HG02571 (cell line): ENCODE data around the gene MKRN1.
A peak's percentile ranks its signal among the peaks of the same experiment; 100 is the strongest.
"Not testable (repeated sequence)": the region's sequence is repeated elsewhere in the genome, so short reads cannot be mapped to it uniquely, and the experiment has no call there.

Experiments used
- ATAC-seq: cut with Tn5 transposase; IDR thresholded peaks from one replicate; pipeline ENCODE4 v1.9.1; 2021; ENCODE audit warnings: mild to moderate bottlenecking, moderate library complexity; ENCODE audit not compliant: unreplicated experiment

Gene MKRN1

DNA sequence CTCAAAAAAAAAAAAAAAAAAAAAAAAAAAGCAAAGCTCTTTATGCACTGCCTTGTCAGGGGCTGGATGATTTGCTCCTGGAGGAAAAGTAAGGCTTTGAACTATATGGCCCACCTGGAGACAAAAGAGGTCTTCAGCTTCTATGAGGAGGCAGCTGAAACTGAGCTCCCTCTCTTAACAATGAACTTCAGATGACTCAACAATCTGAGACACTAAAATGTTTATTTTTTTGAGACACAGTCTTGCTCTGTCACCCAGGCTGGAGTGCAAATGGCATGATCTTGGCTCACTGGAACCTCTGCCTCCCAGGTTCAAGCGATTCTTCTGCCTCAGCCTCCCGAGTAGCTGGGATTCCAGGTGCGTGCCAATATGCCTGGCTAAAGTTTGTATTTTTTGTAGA lies 38.7 kb downstream of the MKRN1 start:
- ATAC-seq, result no peak

DNA sequence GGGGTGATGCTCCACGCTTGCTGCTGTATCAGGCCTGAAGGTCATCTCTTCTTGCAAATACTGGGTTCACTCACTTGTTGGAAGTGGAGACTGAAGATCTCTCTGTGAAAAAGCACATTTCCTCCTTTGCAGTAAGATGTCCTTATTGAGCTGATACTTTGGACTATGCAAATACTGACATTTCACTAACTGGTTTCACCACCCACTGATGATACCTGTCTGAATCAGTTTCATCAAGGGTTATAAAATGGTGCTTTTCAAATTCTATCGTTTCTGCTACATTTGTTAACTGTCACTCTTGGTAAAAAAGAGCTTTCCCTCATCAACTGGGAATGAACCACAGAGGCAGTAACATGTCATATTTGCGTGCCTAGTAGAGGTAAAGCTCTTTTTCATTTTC lies 39.9 kb downstream of the MKRN1 start:
- ATAC-seq, result no peak

DNA sequence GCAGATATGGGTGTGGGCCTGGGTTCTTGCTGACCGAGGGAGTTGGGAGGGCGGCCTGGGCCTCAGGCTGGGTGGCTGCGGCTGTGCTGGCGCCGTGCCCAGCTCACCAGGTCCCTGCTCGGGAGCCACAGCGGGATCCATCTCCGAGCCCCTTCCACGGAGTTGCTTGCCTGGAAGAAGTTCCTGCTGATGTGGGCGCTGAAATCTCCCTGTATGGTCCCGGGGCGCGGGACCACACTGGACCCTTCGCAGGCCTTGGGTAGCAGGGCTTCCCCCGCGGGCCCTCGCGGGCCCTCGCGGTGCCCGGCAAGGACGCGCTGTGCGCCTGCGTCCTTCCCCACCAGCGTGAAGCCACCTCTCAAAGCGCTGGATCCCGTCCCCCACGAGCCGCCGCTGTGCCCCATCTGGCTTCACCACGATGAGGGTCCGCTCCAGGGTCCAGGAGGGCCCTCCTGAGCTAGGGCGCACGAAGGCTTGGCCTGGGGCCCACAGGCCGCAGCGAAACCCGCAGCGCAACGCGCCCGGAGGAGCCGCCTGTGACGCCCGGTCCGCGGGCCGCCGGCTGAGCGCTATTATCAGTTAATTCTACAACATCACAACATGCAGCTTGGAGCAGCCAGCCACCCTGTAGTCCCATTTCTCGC lies 43.9 kb downstream of the MKRN1 start:
- no peak for ATAC-seq

DNA sequence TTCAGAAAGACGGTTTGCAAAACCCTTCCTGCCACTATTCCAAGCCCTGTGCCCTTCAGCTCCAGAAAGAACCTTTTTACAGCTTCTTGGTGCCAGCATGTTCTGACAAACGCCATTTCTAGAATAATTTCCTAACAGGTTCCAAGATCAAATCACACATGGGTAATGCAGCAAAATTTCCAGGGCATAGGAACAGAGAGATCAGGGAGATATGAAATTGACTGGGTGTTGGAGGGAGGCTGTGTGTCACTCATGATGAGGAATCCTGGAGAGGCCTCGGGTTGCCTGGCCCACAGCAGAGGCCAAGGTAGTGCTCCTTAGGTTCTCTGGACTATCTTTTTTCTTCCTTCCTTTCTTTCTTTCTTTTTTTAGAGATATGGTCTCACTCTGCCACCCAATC lies 45.9 kb downstream of the MKRN1 start:
- ATAC-seq, result no peak

DNA sequence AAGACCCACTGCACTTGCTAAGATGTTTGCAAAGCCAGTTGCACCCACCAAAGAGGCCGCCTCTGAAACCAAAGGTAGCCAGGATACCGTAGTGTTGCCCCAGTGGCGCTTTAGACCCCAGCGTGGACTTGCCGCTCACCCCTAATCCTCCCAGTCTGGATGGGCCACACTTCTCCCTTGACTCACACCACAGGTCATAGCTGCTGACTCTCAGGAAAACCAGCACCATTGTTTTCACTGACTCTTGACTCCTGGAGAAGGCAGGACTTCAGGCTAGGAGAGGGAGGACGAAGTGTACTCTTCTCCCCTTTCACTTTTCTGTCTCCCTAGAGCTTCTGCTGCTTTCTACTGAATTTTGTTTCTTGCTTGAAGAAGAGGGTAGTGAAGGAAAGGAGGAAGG lies 53.2 kb downstream of the MKRN1 start:
- ATAC-seq, result no peak

DNA sequence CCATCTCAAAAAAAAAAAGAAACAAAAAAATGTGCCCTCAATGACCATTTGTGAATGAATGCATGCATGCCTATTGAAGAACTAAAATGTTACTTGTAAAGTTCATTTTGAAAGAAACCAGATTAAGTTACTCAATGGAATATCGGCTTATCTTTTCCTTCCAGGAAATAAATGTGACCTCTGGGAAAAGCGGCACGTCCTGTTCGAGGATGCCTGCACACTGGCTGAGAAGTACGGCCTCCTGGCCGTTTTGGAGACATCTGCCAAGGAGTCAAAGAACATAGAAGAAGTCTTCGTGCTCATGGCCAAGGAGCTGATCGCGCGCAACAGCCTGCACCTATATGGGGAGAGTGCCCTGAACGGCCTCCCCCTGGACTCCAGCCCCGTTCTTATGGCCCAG lies 53.6 kb downstream of the MKRN1 start:
- ATAC-seq, result no peak

DNA sequence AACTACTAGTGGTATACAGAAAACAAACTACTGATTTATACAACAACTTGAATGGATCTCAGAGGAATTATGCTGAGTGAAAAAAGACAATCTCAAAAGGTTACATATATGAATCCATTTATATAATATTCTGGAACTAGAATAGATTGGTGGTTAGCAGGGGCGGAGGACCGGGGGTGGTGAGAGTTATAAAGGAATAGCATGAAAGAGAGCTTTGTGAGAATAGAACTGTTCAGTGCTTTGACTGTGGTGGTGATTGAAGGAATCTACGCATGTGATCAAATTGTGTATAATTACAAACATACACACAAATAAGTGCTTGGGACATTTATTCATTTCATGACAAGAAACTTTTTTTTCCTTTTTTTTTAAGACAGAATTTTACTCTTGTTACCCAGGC lies 55.8 kb downstream of the MKRN1 start:
- no peak for ATAC-seq

DNA sequence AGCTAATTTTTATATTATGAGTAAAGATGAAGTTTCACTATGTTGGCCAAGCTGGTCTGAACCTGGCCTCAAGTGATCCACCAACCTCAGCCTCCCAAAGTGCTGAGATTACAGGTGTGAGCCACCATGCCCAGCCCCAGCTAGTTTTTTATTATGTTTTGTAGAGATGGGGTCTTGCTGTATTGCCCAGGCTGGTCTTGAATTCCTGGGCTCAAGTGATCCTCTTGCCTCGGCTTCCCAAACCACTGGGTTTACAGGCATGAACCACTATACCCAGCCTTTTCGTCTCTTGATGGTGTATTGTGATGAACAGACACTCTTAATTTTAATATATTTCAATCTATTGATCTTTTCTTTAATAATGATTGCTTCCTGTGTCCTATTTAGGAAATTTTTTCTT lies 57.8 kb downstream of the MKRN1 start:
- no peak for ATAC-seq

DNA sequence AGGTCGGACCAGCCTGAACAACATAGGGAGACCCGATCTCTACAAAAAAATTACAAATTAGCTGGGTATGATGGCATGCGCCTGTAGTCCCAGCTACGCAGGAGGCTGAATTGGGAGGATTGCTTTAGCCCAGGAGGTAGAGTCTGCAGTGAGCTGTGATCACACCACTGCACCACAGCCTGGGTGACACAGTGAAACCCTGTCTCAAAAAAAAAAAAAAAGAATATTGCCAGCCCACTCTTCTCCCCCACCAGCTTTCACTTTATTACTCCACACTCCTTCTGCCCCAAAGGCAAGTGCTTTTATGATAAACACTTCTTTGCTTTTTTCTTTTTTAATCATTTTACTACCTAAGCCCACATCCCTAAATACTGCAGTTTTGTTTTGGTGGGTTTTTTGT lies 60.7 kb downstream of the MKRN1 start:
- no peak for ATAC-seq

DNA sequence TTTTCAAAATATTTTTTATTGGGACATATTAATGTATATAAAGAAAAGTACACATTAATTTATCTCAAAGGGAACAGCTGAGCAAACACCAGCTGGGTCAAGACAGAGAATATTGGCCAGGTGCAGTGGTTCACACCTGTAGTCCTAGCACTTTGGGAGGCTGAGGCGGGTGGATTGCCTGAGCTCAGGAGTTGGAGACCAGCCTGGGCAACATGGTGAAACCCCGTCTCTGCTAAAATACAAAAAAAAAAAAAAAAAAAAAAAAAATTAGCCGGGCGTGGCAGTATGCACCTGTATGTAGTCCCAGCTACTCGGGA lies 61.2 kb downstream of the MKRN1 start:
- not testable (repeated sequence) for ATAC-seq

DNA sequence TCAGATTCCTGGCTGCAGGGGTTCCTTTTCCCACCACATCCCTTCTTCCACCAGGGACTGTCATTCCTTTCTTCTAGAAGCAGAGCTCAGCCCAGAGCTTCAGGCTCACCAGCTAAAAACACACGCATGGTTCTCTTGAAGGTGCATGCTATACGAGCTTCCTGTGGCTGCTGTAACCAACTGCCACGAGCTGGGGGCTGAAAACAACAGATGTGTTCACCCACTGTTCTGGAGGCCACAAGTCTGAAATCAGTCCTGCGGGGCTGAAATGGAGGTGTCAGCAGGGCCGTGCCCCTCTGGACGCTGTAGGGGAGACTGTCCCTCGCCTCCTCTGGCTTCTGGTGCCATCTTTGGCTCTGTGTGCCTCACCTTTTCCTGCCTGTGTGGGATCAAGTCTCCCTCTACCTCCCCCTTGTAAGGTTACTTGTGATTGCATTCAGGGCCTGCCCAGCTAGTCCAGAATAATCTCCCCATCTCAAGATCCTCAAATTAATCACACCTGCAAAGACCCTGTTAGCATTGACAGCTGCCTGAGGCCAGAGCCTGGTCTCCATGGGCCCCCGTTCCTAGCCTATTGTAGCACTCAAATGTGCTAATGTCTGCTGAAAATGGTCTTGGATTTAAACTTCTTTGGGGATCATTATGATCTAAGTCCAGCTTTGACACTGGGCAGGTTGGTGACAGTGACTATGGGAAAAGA lies 61.7 kb downstream of the MKRN1 start:
- no peak for ATAC-seq

DNA sequence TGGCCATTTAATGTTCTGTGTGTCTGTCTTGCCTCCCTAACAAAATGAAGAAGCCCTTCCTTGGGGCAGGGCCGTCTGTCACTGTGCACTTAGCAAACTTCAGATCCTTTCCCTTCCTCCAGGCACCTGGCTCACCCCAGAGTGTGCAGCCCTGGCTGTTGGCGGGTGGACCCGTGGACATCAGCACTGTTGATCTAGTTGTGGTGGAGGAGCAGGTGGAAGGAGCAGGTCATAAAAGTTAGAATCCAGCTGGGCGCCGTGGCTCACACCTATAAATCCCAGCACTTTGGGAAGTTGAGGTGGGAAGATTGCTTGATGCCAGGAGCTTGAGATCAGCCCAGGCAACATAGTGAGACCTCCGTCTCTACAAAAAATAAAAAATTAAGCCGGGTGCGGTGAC lies 62.7 kb downstream of the MKRN1 start:
- no peak for ATAC-seq

DNA sequence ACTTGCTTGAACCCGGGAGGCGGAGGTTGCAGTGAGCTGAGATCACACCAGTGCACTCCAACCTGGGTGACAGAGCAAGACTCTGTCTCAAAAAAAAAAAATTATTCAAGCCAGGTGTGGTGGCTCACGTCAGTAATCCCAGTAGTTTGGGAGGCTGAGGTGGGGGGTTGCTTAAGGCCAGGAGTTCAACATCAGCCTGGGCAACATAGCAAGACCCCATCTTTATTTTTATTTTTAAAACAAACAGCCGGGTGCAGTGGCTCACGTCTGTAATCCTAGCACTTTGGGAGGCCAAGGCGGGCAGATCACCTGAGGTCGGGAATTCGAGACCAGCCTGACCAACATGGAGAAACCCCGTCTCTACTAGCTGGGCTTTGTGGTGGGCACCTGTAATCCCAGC lies 63.5 kb downstream of the MKRN1 start:
- not testable (repeated sequence) for ATAC-seq

DNA sequence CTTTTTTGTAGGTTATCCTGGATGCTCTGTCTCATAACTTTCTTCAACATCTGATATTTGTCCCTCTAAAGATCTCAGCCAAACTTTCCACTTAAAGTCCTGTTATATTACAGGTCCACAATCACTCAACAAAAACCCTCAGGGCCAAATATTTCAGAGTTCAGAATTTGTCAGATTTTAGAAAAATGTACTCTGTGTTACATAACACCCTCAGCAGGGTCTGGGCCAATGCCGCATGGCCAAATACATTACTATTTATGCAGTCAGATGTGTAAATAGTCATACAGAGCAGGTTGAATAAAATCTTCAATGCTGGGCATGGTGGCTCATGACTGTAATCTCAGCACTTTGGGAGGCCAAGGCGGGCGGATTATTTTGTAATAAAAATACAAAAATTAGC lies 63.9 kb downstream of the MKRN1 start:
- ATAC-seq, result no peak

DNA sequence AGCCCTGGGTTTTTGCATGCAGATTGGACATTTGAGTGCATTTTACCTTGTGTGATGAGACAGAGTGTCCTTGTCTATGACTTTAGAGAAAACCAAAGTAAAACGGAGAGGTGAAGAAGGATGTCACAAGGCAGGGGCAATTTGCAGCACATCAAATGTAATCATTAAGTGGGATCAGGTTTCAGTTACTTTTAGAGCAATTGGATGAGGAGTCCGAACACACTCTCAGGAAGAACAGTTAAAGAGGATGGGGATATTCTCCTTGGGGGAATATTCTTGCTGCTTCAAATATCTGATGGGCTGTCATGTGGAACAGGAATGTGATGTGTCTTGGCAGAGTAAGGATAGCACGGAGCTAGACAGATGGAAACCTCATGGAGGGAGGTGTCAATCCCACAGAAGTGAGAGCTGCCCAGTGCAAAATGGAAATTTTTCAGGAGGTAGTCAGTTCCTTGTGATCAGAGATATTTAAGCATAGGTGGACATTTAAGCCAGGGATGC lies 74.7 kb downstream of the MKRN1 start:
- no peak for ATAC-seq

DNA sequence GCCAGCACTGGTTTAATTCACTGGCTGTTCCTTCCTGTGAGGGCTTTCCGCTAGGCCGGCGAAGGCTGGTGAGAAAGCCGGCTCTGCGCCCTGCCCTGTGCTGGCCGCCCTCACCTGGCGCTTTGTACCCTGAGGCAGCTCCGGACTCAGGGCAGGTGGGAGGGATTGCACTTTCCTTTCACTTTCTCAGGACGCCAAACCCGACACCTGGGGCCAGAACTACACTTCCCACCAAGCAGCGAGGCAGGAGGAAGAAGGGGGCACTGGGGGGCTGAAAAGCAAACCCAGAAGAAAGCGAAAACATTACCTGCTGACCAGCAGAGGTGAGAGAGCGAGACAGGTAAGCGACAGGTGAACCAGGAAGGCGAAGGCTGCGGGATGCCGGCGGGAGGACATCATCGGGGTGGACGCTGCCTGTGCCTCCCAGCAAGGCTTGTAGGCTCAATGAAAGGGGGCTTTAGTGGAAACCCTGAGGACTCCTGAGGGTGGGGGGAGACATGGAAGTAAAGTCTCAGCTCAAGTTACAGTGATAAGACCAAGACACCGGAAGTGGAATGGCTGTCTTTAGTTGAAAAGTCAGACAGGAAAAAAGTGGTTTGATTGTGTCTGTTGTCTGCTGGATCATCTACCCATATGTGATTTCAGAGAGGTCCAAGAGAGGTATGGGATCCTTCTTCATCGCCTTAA lies 75.3 kb downstream of the MKRN1 start, which contains the start of gene RAB19:
Gene RAB19, plus strand, starts transcription at position 181 of the 687 bp plus-strand sequence. CDS start 3,589 bp downstream, outside the sequence.
- ATAC-seq, result peak; percentile 50
